Measurements from ENCODE around the gene SPG7.
"Not testable (repeated sequence)": the region's sequence is repeated elsewhere in the genome, so short reads cannot be mapped to it uniquely, and the experiment has no call there.

SPG7 gene

DNA sequence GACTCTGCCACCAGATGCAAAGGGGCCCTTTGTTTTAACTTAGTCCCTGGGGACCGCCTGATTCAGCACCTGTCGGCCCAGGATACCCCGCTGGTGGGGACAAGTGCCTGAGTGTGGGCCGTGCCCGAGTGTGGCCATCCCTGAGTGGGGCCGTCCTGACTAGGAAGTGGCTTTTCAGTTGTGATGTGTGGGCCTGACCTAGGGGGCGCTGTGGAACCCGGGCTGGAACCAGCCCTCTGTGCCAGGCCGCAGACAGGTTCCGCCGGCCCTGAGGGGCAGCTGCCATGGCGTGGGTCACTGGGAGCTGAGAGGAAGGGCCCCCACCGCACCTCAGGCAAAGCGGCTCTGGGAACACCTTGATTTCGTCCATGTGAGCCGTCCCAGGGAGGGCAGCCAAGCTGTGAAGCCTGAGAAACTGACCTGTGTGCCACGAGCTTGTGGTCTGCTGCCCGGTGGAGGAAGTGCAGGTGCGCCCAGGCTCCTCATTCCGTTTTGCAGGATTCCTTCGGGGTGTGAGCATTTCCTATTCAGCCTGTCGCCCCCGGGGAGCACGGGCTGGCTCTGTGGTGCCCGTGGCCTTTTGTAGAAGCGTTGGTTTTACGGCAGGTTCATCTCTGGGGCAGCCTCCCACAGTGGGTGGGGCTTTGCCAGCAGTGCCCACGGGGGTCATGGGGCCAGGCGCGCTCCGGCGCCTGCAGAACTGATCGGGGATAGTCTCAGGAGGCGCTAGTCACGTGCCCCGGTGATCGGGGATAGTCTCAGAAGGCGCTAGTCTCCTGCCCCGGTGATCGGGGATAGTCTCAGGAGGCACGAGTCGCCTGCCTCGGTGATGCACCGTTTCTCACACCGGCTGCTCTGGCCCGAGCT is 57.5 kb downstream of the SPG7 start:
- DNase-seq, result no peak

DNA sequence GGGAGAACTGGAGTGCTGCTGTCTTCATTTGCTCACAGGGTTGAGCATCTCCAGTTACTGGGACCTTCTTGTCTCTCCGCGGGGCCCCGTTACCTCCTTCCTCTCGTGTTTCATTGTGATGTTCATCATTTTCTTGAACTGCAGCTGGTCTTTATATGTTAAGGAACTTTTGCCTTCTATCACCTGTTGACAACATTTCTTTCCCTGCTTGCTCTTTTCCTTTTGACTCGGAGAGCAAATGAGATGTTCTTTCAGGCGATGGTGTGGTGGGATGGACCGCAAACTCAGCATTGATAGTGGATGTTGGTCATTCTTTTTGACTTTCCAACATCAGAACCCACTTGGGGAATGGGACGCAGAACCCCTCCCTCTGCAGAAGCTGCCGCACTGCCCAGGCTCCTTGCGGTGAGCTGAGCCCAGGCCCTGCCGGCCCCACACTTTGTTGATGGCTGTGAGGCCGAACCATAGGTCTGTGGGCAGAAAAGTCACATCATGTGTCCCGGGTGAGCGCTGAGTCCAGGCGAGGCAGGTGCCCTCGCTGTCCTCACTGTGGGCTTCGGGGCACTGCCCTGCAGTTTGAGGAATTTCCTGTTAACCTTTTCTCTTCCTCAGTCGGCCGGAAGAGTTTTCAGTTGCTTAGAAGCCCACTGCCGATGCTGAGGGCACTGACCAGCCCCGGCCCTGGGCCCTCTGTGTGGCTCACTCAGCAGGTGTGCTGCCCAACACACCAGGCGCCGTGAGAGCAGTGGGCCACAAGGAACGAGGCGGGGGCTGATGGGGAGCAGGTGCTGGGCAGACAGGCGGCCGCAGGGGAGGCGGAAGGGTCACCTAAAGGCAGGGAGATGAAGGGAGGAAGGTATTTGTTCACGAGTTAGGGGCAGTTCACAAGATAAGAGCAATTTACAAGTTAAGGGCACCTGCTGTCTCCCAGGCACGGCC is 59.7 kb downstream of the SPG7 start:
- no peak for DNase-seq

- no peak for DNase-seq
Measured at GRCh38 chr16:89569506-89570341, 61.5 kb downstream of the SPG7 start.

DNA sequence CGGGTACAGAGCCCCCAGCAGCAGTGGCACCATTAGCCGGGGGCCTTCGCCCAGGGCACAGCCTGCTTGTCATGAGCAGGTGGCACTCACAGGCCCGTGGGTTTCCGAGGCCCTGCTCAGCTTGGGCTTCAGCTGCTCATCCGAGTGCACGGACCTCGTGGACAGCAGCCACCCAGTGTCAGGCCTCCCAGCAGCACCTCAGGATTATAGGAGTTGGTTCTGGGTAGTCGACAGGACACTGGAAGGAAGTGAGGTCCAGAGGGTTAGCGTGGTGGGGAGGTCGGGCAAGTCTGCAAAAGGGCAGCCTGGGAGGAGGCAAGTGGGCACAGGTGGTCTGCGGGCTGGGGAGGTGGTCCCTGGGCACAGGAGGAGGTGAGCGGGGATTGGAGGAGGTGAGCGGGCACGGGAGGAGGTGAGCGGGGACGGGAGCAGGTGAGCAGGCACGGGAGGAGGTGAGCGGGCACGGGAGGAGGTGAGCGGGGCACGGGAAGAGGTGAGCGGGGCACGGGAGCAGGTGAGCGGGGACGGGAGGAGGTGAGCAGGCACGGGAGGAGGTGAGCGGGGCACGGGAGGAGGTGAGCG is 62.2 kb downstream of the SPG7 start:
- no peak for DNase-seq

GRCh38 chr16:89570983-89571598 is 62.9 kb downstream of the SPG7 start:
- not testable (repeated sequence) for DNase-seq

DNA sequence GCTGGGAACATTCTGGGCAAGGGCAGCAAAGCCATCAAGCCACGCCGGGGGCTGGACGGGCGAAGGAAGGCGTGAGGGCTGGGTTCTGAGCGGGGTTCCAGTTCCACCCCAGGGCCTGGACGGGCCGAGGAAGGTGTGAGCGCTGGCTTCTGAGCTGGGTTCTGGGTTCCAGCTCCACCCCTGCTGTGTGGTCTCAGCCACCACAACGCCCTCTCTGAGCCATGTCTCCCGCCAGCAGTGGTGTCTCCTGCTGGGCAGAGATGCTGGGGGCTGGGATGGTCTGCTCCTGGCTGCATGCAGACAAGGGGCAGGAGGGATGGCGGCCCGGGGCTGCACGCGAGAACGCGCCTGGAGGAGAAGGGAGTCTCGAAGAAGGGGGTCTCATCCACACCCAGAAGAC is 63.4 kb downstream of the SPG7 start:
- DNase-seq, result no peak

DNA sequence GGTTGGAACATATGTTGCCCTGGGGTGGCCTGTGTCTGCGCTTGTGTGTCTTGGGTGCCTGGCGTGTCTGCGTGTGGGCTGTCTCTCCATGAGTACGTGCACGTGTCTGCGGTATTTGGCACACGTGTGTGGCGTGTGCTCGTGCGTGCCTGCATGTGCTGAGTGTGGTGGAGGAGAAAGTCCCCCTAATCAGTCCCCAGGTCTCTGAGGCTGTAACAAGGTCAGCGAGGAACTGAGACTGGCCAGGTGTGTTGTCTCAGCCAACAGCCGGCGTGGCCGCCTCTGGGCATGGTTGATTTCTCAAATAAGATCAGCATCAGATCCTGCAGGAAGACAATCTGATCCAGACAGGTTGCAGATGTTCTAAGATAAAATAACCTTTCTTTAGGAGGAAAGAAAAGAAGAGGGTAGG is 63.9 kb downstream of the SPG7 start:
- DNase-seq, result no peak

- DNase-seq, result no peak
Measured at GRCh38 chr16:89572485-89573205, 64.4 kb downstream of the SPG7 start.

GRCh38 chr16:89573826-89574680 is 65.8 kb downstream of the SPG7 start:
- no peak for DNase-seq

DNA sequence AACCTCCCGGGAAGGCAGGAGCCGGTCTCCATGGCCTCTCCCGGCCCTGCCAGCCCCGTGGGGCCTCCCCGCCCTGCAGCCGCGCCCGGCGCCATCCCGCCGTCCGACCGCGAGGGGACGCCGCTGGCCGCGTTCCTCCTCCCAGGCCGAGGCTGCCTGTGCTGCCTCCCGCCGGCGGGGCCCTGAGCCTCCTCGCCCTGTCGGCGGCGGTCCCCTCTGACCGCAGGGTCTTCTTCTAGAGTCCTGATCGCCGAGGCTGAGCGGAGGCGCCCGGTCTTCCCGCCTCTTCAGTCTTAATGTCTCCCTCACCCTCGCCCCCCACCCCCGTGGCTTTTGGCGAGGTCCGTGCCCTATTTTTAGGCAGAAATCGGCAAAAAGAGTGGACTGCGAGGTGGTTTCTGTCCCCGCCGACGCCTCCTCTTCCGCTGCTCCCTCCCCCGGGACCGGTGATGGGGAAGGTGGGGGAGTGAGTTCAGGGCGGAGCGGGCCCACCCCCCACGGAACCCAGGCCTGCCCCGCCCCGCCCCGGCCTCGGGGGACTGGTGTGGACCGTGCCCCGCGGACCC is 66.6 kb downstream of the SPG7 start:
- DNase-seq, result peak; percentile 44

- DNase-seq, result no peak
Measured at GRCh38 chr16:89575247-89576152, 67.3 kb downstream of the SPG7 start, which contains the start of gene CPNE7. CPNE7 (plus strand) TSS chr16:89575758; CDS start chr16:89575898, 140 bp downstream.

- no peak for DNase-seq
Measured at GRCh38 chr16:89576153-89577054, 68.2 kb downstream of the SPG7 start.

GRCh38 chr16:89577055-89577759 is 69.0 kb downstream of the SPG7 start:
- DNase-seq, result no peak

DNA sequence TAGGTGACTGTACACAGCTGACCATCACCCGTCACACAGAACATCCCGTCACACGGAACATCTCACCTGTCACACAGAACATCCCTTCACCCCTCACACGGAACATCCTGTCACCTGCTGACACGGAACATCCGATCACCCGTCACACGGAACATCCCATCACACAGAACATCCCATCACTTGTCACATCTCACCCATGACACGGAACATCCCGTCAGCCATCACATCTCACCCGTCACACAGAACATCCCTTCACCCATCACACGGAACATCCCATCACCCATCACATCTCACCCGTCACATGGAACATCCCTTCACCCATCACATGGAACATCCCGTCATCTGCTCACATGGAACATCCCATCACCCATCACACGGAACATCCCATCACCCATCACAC is 71.1 kb downstream of the SPG7 start:
- DNase-seq, result no peak

GRCh38 chr16:89581045-89581695 is 73.0 kb downstream of the SPG7 start:
- peak; percentile 98 for DNase-seq

DNA sequence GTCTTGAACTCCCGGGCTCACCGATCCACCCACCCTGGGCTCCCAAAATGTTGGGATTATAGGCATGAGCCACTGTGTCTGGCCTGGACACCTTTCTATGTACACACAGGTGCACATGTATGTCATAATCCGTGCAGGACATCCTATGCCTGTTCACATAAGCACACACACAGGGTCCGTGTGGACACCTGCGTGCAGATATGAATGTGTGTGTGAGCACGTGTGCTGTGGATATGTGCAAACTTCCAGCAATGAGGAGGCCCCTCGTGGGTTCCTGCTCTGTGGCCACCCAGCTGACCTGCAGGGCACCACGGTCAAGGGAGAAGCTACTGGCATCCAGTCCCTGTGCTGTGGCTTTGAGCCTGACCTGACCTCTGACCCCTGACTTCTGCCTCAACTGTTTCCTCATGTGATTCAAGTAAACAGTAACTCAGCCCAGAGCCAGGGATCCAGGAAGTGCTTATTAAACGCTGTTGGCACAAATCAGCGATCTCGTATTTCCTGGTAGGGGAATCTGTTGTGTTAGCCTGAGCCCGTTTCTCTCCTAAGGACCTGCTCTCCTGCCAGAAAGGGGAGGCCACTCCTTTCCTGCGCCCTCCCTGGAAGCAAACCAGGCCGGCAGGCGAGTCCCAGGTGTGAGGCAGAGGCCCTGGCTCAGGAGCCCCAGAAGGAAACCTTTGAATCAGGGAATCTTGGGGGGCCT is 73.8 kb downstream of the SPG7 start:
- no peak for DNase-seq
